DMS79 treated with DMSO at 0.1 percent for 48 hours (cell line): ENCODE data around the gene CARNS1.
A peak's percentile ranks its signal among the peaks of the same experiment; 100 is the strongest.

Experiments used
- DNase-seq: peaks from one replicate; lab custom pipeline; 2025; lab: John Stamatoyannopoulos, UW

The CARNS1 gene

GRCh38 chr11:67441098-67441563 lies 25.7 kb downstream of the CARNS1 start:
- DNase-seq = no peak

GRCh38 chr11:67441731-67442351 lies 26.4 kb downstream of the CARNS1 start:
- DNase-seq = no peak

- no peak for DNase-seq
These were observed 27.3 kb downstream of the CARNS1 start for GRCh38 chr11:67442504-67443404.

- no peak for DNase-seq
These were observed 30.0 kb downstream of the CARNS1 start for GRCh38 chr11:67445515-67445914.

GRCh38 chr11:67448220-67448609 lies 32.7 kb downstream of the CARNS1 start:
- no peak for DNase-seq

- DNase-seq = no peak
These were observed 33.8 kb downstream of the CARNS1 start for GRCh38 chr11:67449116-67449844.

- DNase-seq = no peak
These were observed 35.5 kb downstream of the CARNS1 start for GRCh38 chr11:67450796-67451657.

- no peak for DNase-seq
These were observed 36.1 kb downstream of the CARNS1 start for GRCh38 chr11:67451658-67451976.

- DNase-seq = no peak
These were observed 36.9 kb downstream of the CARNS1 start, which contains the start of gene GPR152 for GRCh38 chr11:67452141-67452952. Gene GPR152 (minus strand): TSS chr11:67452729. CDS start chr11:67452724, 5 bp downstream.

- DNase-seq = no peak
These were observed 38.6 kb downstream of the CARNS1 start for GRCh38 chr11:67453816-67454732.

GRCh38 chr11:67455054-67455453 lies 39.6 kb downstream of the CARNS1 start, which contains the start of gene CABP4:
Gene CABP4 (plus strand): TSS chr11:67455354. CDS start chr11:67455424, 70 bp downstream.
- DNase-seq = no peak

- no peak for DNase-seq
These were observed 40.7 kb downstream of the CARNS1 start for GRCh38 chr11:67456068-67456705.

- DNase-seq = no peak
These were observed 42.0 kb downstream of the CARNS1 start for GRCh38 chr11:67457453-67457852.

GRCh38 chr11:67458266-67458665 lies 42.8 kb downstream of the CARNS1 start:
- no peak for DNase-seq

- no peak for DNase-seq
These were observed 47.7 kb downstream of the CARNS1 start for GRCh38 chr11:67463186-67463585.

- no peak for DNase-seq
These were observed 48.4 kb downstream of the CARNS1 start for GRCh38 chr11:67463680-67464410.

GRCh38 chr11:67464411-67465188 lies 49.1 kb downstream of the CARNS1 start:
- peak; percentile 34 for DNase-seq

- DNase-seq = no peak
These were observed 49.7 kb downstream of the CARNS1 start for GRCh38 chr11:67465189-67465510.
